CD14-positive monocyte (primary cell): Measurements from ENCODE around the gene USP34. TPM values are rescaled to one million over a fixed set of nuclear protein-coding genes. Genes with fewer than 3 reads are reported as not detected.
A peak's percentile ranks its signal among the peaks of the same experiment; 100 is the strongest.

Source experiments
- DNase-seq, 3 donors: peaks; one replicate each; pipeline ENCODE4 v3.0.0-alpha.2; 2011 to 2022
- H2AFZ ChIP-seq: 2 replicates; pipeline ENCODE4 v1.6.0; 2012; ENCODE audit warnings: mild to moderate bottlenecking, low read depth, low read length, inconsistent platforms; ENCODE audit not compliant: insufficient read depth, poor library complexity, severe bottlenecking
- H3K27ac ChIP-seq, 2 donors: 1 replicate in 1 of 2; 2 replicates in 1 of 2; pipeline ENCODE4 v1.5.1; 2012 to 2013; ENCODE audit warnings: low read length in 2 of 2, control low read depth in 1 of 2, inconsistent platforms in 1 of 2, low read depth in 1 of 2, mild to moderate bottlenecking in 1 of 2
- H3K27me3 ChIP-seq, 2 donors: one replicate each; pipeline versions ENCODE4 v1.6.0 to v1.6.1; 2011 to 2013; ENCODE audit warnings: low read length in 2 of 2; ENCODE audit not compliant: control insufficient read depth in 2 of 2, insufficient read depth in 2 of 2
- H3K36me3 ChIP-seq, 2 donors: replicated peaks in 1 of 2; 1 replicate in 1 of 2; 2 replicates in 1 of 2; pipeline versions ENCODE4 v1.5.1 to v1.6.1; 2012 to 2013; ENCODE audit warnings: low read length in 2 of 2, control low read depth in 1 of 2, inconsistent platforms in 1 of 2, mild to moderate bottlenecking in 1 of 2; ENCODE audit not compliant: insufficient read depth in 2 of 2, control insufficient read depth in 1 of 2
- H3K4me1 ChIP-seq, 2 donors: 1 replicate in 1 of 2; 2 replicates in 1 of 2; pipeline versions ENCODE4 v1.5.1 to v1.6.1; 2012 to 2013; ENCODE audit warnings: low read length in 2 of 2, control low read depth in 1 of 2, inconsistent platforms in 1 of 2, mild to moderate bottlenecking in 1 of 2, moderate library complexity in 1 of 2; ENCODE audit not compliant: insufficient read depth in 2 of 2, control insufficient read depth in 1 of 2
- H3K4me2 ChIP-seq: replicated peaks from 2 replicates; pipeline ENCODE3; 2012; ENCODE audit warnings: low read length, moderate library complexity, mild to moderate bottlenecking; ENCODE audit not compliant: poor library complexity, severe bottlenecking; ENCODE audit errors: extremely low read depth
- H3K4me3 ChIP-seq, 3 experiments: fragments of 200-600 bp in 1 of 3; sonication (generic) in 1 of 3; replicated peaks in 1 of 3; 1 replicate in 2 of 3; 2 replicates in 1 of 3; pipeline ENCODE4 v1.5.1; 2011 to 2013; ENCODE audit warnings: low read length in 3 of 3, mild to moderate bottlenecking in 3 of 3, control low read depth in 2 of 3, low read depth in 2 of 3, inconsistent platforms in 1 of 3, moderate library complexity in 1 of 3
- H3K79me2 ChIP-seq: 2 replicates; pipeline ENCODE4 v1.6.0; 2012; ENCODE audit warnings: mild to moderate bottlenecking, control low read depth, inconsistent platforms, low read length, moderate library complexity; ENCODE audit not compliant: insufficient read depth
- H3K9ac ChIP-seq: 2 replicates; pipeline ENCODE4 v1.6.0; 2017; ENCODE audit warnings: low read length, mild to moderate bottlenecking; ENCODE audit not compliant: insufficient read depth, poor library complexity, severe bottlenecking
- H3K9me3 ChIP-seq, 2 donors: replicated peaks in 1 of 2; 1 replicate in 1 of 2; 2 replicates in 1 of 2; pipeline versions ENCODE4 v1.5.1 to v1.6.1; 2012 to 2013; ENCODE audit warnings: low read length in 2 of 2, control low read depth in 1 of 2; ENCODE audit not compliant: control insufficient read depth in 1 of 2, insufficient read depth in 1 of 2
- H4K20me1 ChIP-seq: 2 replicates; pipeline ENCODE4 v1.6.0; 2012; ENCODE audit warnings: mild to moderate bottlenecking, low read length, control low read depth, moderate library complexity; ENCODE audit not compliant: insufficient read depth
- H3K27ac Mint-ChIP-seq, 7 donors: one replicate each; pipeline ENCODE4 v1.8.0; 2020; ENCODE audit warnings: mild to moderate bottlenecking in 7 of 7, mixed read lengths in 7 of 7, moderate library complexity in 6 of 7, inconsistent platforms in 2 of 7
- H3K27me3 Mint-ChIP-seq, 3 donors: one replicate each; pipeline ENCODE4 v1.8.0; 2021 to 2022; ENCODE audit warnings: low read depth in 3 of 3, mild to moderate bottlenecking in 3 of 3, mixed read lengths in 3 of 3, moderate library complexity in 3 of 3, inconsistent platforms in 1 of 3
- H3K36me3 Mint-ChIP-seq, 2 donors: one replicate each; pipeline ENCODE4 v1.8.0; 2020; ENCODE audit warnings: mixed read lengths in 2 of 2, inconsistent platforms in 1 of 2, mild to moderate bottlenecking in 1 of 2
- H3K4me1 Mint-ChIP-seq: one replicate; pipeline ENCODE4 v1.8.0; 2020; ENCODE audit warnings: mild to moderate bottlenecking, mixed read lengths
- H3K4me3 Mint-ChIP-seq, 2 donors: one replicate each; pipeline ENCODE4 v1.8.0; 2020; ENCODE audit warnings: mild to moderate bottlenecking in 2 of 2, mixed read lengths in 2 of 2, moderate library complexity in 1 of 2
- H3K9me3 Mint-ChIP-seq, 7 donors: one replicate each; pipeline ENCODE4 v1.8.0; 2020 to 2022; ENCODE audit warnings: mixed read lengths in 7 of 7, mild to moderate bottlenecking in 6 of 7, moderate library complexity in 6 of 7, inconsistent platforms in 2 of 7
- WGBS: methylation state at CpG from one replicate; pipeline ENCODE4 v1.1.5; 2013; ENCODE audit warnings: missing lambda C conversion rate; ENCODE audit not compliant: insufficient coverage; 5-methylcytosine and 5-hydroxymethylcytosine counted together
- intact Hi-C, 2 donors: fragments of 100-400 bp; cut with micrococcal nuclease; formaldehyde crosslinking; loops; one replicate each; pipeline versions ENCODE4 v1.15.0 to v1.15.1; 2023
- polyA plus RNA-seq, 3 donors: library from polyadenylated mRNA; depleted of rRNA in 1 of 3; unstranded in 2 of 3; stranded (reverse) in 1 of 3; fragments of 300-500 nt in 2 of 3; fragments of >200 nt in 1 of 3; fragmentation: Illumina TruSeq in 2 of 3; gene quantifications; 1 replicate in 2 of 3; 2 replicates in 1 of 3; pipeline ENCODE4 v1.2.3, GENCODE V29; 2012 to 2021
- TF ChIP-seq, protein P1 (sequence below): fragments of 200-600 bp; IDR thresholded peaks from one replicate; pipeline ENCODE4 v1.8.0; 2022; ENCODE audit warnings: antibody characterized with exemption, mild to moderate bottlenecking

USP34 gene
- polyA plus RNA-seq, 3 donors = 2.8 to 47.2 (median 5.9) TPM

DNA sequence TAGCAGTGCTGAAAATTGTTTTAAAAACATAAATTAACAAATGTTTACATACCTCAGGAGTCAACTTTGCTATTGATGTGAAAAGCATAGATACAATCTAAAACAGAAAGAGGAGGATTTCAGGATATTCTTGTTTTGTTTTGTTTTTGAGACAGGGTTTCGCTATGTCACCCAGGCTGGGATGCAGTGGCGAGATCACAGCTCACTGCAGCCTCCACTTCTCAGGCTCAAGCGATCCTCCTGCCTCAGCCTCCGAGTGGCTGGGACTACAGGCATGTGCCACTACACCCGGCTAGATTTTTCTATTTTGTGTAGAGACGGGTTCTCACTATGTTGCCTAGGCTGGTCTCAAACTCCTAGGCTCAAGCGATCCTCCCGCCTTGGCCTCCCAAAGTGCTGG lies 248.3 kb downstream of the USP34 start:
- Mint-ChIP-seq H3K27ac (peak overlapping the region in 1 of 7 donors; percentile 37), H3K36me3 (peaks cover 67 to 81% of the 10 kb centered on the region in 2 donors), H3K4me1 (no peaks in the 10 kb centered on the region), H3K9me3 (no peaks in the 10 kb centered on the region), H3K27me3 (no peaks in the 10 kb centered on the region), H3K4me3 (no peak overlapping the region)
- H3K36me3 ChIP-seq = peaks cover 75 to 90% of the 10 kb centered on the region in 2 donors
- H3K79me2 ChIP-seq = no peaks in the 10 kb centered on the region
- no peak overlapping the region for H2AFZ ChIP-seq
- H3K4me1 ChIP-seq = no peaks in the 10 kb centered on the region
- no peak overlapping the region for H3K4me3 ChIP-seq
- WGBS = 97% methylated on average over 7 of the region's 8 CpGs
- no peak overlapping the region for H3K4me2 ChIP-seq
- DNase-seq = no peak
- H3K9me3 ChIP-seq = no peaks in the 10 kb centered on the region
- no peak overlapping the region for H3K9ac ChIP-seq
- TF ChIP-seq, protein P1, sequence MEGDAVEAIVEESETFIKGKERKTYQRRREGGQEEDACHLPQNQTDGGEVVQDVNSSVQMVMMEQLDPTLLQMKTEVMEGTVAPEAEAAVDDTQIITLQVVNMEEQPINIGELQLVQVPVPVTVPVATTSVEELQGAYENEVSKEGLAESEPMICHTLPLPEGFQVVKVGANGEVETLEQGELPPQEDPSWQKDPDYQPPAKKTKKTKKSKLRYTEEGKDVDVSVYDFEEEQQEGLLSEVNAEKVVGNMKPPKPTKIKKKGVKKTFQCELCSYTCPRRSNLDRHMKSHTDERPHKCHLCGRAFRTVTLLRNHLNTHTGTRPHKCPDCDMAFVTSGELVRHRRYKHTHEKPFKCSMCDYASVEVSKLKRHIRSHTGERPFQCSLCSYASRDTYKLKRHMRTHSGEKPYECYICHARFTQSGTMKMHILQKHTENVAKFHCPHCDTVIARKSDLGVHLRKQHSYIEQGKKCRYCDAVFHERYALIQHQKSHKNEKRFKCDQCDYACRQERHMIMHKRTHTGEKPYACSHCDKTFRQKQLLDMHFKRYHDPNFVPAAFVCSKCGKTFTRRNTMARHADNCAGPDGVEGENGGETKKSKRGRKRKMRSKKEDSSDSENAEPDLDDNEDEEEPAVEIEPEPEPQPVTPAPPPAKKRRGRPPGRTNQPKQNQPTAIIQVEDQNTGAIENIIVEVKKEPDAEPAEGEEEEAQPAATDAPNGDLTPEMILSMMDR = no peak
- intact Hi-C loops = no loop called here
- no peak overlapping the region for H3K27ac ChIP-seq
- no peaks in the 10 kb centered on the region for H3K27me3 ChIP-seq
- no peaks in the 10 kb centered on the region for H4K20me1 ChIP-seq

DNA sequence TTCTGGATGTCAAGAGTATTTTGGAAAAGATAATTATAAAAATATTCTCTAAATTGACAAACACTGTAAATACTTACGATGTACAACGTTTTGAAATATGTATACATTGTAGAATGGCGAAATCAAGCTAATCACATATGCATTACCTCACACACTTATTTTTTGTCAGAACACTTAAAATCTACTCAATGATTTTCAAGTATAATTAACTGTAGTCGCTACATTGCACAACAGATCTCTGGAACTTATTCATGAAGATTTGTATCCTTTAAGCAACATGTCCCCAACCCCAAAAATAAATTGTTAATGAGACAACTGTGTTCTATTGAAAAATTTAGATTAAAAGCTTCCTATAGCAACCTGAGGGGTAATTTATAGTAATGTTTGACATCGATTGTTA lies 249.1 kb downstream of the USP34 start:
- Histone ChIP-seq H3K79me2 (no peaks in the 10 kb centered on the region), H3K4me2 (no peak overlapping the region), H2AFZ (no peak overlapping the region), H3K27me3 (no peaks in the 10 kb centered on the region), H3K9ac (no peak overlapping the region), H4K20me1 (no peaks in the 10 kb centered on the region), H3K36me3 (peaks cover 75 to 90% of the 10 kb centered on the region in 2 donors), H3K9me3 (no peaks in the 10 kb centered on the region), H3K27ac (no peak overlapping the region), H3K4me1 (no peaks in the 10 kb centered on the region), H3K4me3 (no peak overlapping the region)
- DNase-seq = no peak
- Mint-ChIP-seq H3K4me3 (no peak overlapping the region), H3K9me3 (no peaks in the 10 kb centered on the region), H3K36me3 (peaks cover 63 to 79% of the 10 kb centered on the region in 2 donors), H3K27me3 (no peaks in the 10 kb centered on the region), H3K4me1 (no peaks in the 10 kb centered on the region), H3K27ac (no peak overlapping the region)
- TF ChIP-seq, protein P1 = no peak
- no CpG with 5 or more reads among the region's 5 CpGs for WGBS
- intact Hi-C loops = no loop called here
